WTC11 (cell line): ENCODE data around the gene RGS14. TPM values are rescaled to one million over a fixed set of nuclear protein-coding genes. Genes with fewer than 3 reads are reported as not detected.
A peak's percentile ranks its signal among the peaks of the same experiment; 100 is the strongest.

Source experiments
- AR ChIP-seq: fragments of 250-450 bp; sonication (Bioruptor Pico); IDR thresholded peaks from 2 replicates; pipeline ENCODE4 v1.9.0; 2021; ENCODE audit warnings: mild to moderate bottlenecking
- CBFB ChIP-seq: sonication (generic); formaldehyde crosslinking; IDR thresholded peaks from 2 replicates; pipeline ENCODE4 v1.8.1; 2022; ENCODE audit warnings: mild to moderate bottlenecking, low read depth, missing genetic modification reagents
- ETV6 ChIP-seq: sonication (generic); formaldehyde crosslinking; IDR thresholded peaks from 2 replicates; pipeline ENCODE4 v1.8.1; 2022; ENCODE audit warnings: mild to moderate bottlenecking, missing genetic modification reagents
- FOXJ3 ChIP-seq: sonication (generic); formaldehyde crosslinking; IDR thresholded peaks from 2 replicates; pipeline ENCODE4 v1.9.0; 2021; ENCODE audit warnings: missing genetic modification reagents, mild to moderate bottlenecking, borderline replicate concordance
- FOXK1 ChIP-seq: sonication (generic); formaldehyde crosslinking; IDR thresholded peaks from 2 replicates; pipeline ENCODE4 v1.8.0; 2022; ENCODE audit warnings: mild to moderate bottlenecking, moderate library complexity, missing genetic modification reagents
- FOXP4 ChIP-seq: sonication (generic); formaldehyde crosslinking; IDR thresholded peaks from 2 replicates; pipeline ENCODE4 v1.8.0; 2022; ENCODE audit warnings: mild to moderate bottlenecking, missing genetic modification reagents
- JUN ChIP-seq: sonication (generic); formaldehyde crosslinking; IDR thresholded peaks from 2 replicates; pipeline ENCODE4 v1.8.0; 2023; ENCODE audit warnings: mild to moderate bottlenecking, missing genetic modification reagents
- NFE2L1 ChIP-seq: sonication (generic); formaldehyde crosslinking; IDR thresholded peaks from 2 replicates; pipeline ENCODE4 v1.8.1; 2023; ENCODE audit warnings: missing genetic modification reagents
- SMAD3 ChIP-seq: sonication (generic); formaldehyde crosslinking; IDR thresholded peaks from 2 replicates; pipeline ENCODE4 v1.8.0; 2022; ENCODE audit warnings: missing genetic modification reagents, mild to moderate bottlenecking, borderline replicate concordance
- SOX15 ChIP-seq: fragments of 250-450 bp; sonication (Bioruptor Pico); IDR thresholded peaks from 2 replicates; pipeline ENCODE4 v1.9.0; 2021; ENCODE audit warnings: mild to moderate bottlenecking
- SP1 ChIP-seq: sonication (generic); formaldehyde crosslinking; conservative IDR thresholded peaks from 2 replicates; pipeline ENCODE4 v1.8.1; 2022; ENCODE audit warnings: missing genetic modification reagents
- TCF7 ChIP-seq: sonication (generic); formaldehyde crosslinking; IDR thresholded peaks from 2 replicates; pipeline ENCODE4 v1.8.0; 2022; ENCODE audit warnings: mild to moderate bottlenecking, low read depth, missing genetic modification reagents, moderate library complexity
- TEAD1 ChIP-seq: sonication (generic); formaldehyde crosslinking; IDR thresholded peaks from 2 replicates; pipeline ENCODE4 v1.8.0; 2022; ENCODE audit warnings: mild to moderate bottlenecking, missing genetic modification reagents
- TEAD4 ChIP-seq: sonication (generic); formaldehyde crosslinking; IDR thresholded peaks from 2 replicates; pipeline ENCODE4 v1.8.0; 2022; ENCODE audit warnings: mild to moderate bottlenecking, missing genetic modification reagents
- USF2 ChIP-seq: sonication (generic); formaldehyde crosslinking; IDR thresholded peaks from 2 replicates; pipeline ENCODE4 v1.8.1; 2023; ENCODE audit warnings: mild to moderate bottlenecking, missing genetic modification reagents, moderate library complexity
- ZBTB21 ChIP-seq: sonication (generic); formaldehyde crosslinking; IDR thresholded peaks from 2 replicates; pipeline ENCODE4 v1.8.1; 2023; ENCODE audit warnings: mild to moderate bottlenecking, missing genetic modification reagents, borderline replicate concordance
- ZMAT4 ChIP-seq: fragments of 250-450 bp; sonication (Bioruptor Pico); IDR thresholded peaks from 2 replicates; pipeline ENCODE4 v1.9.0; 2021; ENCODE audit warnings: mild to moderate bottlenecking
- ZNF138 ChIP-seq: sonication (generic); formaldehyde crosslinking; conservative IDR thresholded peaks from 2 replicates; pipeline ENCODE4 v1.8.1; 2022; ENCODE audit warnings: mild to moderate bottlenecking, moderate library complexity, missing genetic modification reagents
- ZNF232 ChIP-seq: sonication (generic); formaldehyde crosslinking; IDR thresholded peaks from 2 replicates; pipeline ENCODE4 v1.8.0; 2022; ENCODE audit warnings: mild to moderate bottlenecking, missing genetic modification reagents
- ZNF423 ChIP-seq: fragments of 250-450 bp; sonication (Bioruptor Pico); IDR thresholded peaks from 2 replicates; pipeline ENCODE4 v2.1.2; 2022; ENCODE audit warnings: mild to moderate bottlenecking, moderate library complexity
- total RNA-seq: library from RNA; stranded (reverse); gene quantifications from 3 replicates; pipeline ENCODE4 v1.2.3, GENCODE V29; 2021
- TF ChIP-seq, protein P1 (sequence below): fragments of 250-450 bp; sonication (Bioruptor Pico); IDR thresholded peaks from 2 replicates; pipeline ENCODE4 v1.8.0; 2021; ENCODE audit warnings: mild to moderate bottlenecking
- TF ChIP-seq, protein P2 (sequence below): sonication (generic); formaldehyde crosslinking; IDR thresholded peaks from 2 replicates; pipeline ENCODE4 v1.8.0; 2022; ENCODE audit warnings: mild to moderate bottlenecking, missing genetic modification reagents
- TF ChIP-seq, protein P3 (sequence below): sonication (generic); formaldehyde crosslinking; IDR thresholded peaks from 2 replicates; pipeline ENCODE4 v1.8.0; 2023; ENCODE audit warnings: missing genetic modification reagents, mild to moderate bottlenecking, borderline replicate concordance
- TF ChIP-seq, protein P4 (sequence below): sonication (generic); formaldehyde crosslinking; IDR thresholded peaks from 2 replicates; pipeline ENCODE4 v1.8.1; 2022; ENCODE audit warnings: mild to moderate bottlenecking, moderate library complexity, missing genetic modification reagents
- TF ChIP-seq, protein P5 (sequence below): sonication (generic); formaldehyde crosslinking; IDR thresholded peaks from 2 replicates; pipeline ENCODE4 v1.8.0; 2022; ENCODE audit warnings: mild to moderate bottlenecking, missing genetic modification reagents

The RGS14 gene
- total RNA-seq, 1 experiment from 2014 or later, result 74.6 TPM

DNA sequence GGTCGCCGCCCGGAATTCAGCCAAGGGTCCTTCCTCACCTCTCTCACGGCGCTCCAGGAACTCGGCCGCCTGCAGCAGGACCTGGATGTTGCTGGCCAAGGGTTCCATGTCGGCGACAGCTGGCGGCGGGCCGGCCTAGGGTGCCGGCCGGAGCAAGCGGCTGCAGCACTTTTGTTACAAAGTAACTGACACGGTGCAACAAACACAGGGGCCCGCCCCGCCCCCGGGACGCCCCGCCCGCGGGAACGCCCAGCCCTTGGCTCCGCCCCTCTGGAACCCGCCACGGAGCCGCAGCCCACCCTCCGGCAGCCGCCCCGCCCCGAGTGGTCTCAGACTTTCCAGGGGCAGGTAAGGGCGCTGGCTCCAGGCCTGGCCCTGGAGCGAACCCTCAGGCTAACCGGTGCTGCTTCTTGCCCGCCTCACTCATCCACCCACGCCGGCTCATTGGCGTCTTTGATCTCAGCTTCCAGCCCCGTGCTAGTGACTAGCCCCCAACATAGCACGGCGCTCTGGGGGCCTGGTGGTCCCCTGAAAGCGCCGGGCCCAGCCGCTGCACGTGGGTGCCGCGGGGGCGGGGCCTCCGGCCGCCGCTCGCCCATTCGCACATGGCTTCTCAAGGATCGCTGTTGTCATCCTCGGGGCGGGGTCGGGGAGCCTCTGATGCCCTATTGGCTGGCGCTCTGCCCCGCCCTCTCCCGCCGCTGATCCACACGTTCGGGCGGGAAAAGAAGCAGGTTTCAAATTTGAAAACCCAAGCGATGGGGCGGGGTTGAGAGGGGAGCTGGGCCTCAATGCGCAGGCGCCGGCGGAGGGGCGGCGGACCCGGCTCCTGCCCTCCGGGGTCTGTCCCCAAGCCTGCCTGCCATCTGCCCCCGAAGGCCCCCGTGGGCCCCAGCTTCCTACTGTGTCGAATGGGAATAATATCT is 45.7 kb upstream of the RGS14 start, which contains the start of gene MXD3 (continued):
- TF ChIP-seq, protein P1, sequence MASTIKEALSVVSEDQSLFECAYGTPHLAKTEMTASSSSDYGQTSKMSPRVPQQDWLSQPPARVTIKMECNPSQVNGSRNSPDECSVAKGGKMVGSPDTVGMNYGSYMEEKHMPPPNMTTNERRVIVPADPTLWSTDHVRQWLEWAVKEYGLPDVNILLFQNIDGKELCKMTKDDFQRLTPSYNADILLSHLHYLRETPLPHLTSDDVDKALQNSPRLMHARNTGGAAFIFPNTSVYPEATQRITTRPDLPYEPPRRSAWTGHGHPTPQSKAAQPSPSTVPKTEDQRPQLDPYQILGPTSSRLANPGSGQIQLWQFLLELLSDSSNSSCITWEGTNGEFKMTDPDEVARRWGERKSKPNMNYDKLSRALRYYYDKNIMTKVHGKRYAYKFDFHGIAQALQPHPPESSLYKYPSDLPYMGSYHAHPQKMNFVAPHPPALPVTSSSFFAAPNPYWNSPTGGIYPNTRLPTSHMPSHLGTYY (CRISPR knock-in tag), result no peak
- TF ChIP-seq ZNF423 (no peak), TCF7 (no peak), SMAD3 (CRISPR knock-in tag) (no peak; the same call in 1 of the 2 replicates), ZMAT4 (CRISPR knock-in tag) (no peak), ETV6 (CRISPR knock-in tag) (0 out of 2 replicates have a peak, but pooled peaks have one; percentile 59), JUN (CRISPR knock-in tag) (no peak), USF2 (CRISPR knock-in tag) (peak; percentile 79), SP1 (CRISPR knock-in tag) (peak; percentile 65; the same call in 1 of the 2 replicates), AR (CRISPR knock-in tag) (no peak), NFE2L1 (CRISPR knock-in tag) (no peak), FOXP4 (no peak; the same call in 1 of the 2 replicates), TEAD4 (CRISPR knock-in tag) (no peak), ZNF138 (CRISPR knock-in tag) (no peak), CBFB (CRISPR knock-in tag) (no peak), TEAD1 (CRISPR knock-in tag) (no peak; the same call in 1 of the 2 replicates), ZNF232 (CRISPR knock-in tag) (peak; percentile 89; the same call in 1 of the 2 replicates), FOXJ3 (no peak), FOXK1 (peak; percentile 96), ZBTB21 (CRISPR knock-in tag) (no peak), SOX15 (CRISPR knock-in tag) (no peak)
- TF ChIP-seq, protein P2, sequence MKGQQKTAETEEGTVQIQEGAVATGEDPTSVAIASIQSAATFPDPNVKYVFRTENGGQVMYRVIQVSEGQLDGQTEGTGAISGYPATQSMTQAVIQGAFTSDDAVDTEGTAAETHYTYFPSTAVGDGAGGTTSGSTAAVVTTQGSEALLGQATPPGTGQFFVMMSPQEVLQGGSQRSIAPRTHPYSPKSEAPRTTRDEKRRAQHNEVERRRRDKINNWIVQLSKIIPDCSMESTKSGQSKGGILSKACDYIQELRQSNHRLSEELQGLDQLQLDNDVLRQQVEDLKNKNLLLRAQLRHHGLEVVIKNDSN, result peak; percentile 82
- TF ChIP-seq, protein P3, sequence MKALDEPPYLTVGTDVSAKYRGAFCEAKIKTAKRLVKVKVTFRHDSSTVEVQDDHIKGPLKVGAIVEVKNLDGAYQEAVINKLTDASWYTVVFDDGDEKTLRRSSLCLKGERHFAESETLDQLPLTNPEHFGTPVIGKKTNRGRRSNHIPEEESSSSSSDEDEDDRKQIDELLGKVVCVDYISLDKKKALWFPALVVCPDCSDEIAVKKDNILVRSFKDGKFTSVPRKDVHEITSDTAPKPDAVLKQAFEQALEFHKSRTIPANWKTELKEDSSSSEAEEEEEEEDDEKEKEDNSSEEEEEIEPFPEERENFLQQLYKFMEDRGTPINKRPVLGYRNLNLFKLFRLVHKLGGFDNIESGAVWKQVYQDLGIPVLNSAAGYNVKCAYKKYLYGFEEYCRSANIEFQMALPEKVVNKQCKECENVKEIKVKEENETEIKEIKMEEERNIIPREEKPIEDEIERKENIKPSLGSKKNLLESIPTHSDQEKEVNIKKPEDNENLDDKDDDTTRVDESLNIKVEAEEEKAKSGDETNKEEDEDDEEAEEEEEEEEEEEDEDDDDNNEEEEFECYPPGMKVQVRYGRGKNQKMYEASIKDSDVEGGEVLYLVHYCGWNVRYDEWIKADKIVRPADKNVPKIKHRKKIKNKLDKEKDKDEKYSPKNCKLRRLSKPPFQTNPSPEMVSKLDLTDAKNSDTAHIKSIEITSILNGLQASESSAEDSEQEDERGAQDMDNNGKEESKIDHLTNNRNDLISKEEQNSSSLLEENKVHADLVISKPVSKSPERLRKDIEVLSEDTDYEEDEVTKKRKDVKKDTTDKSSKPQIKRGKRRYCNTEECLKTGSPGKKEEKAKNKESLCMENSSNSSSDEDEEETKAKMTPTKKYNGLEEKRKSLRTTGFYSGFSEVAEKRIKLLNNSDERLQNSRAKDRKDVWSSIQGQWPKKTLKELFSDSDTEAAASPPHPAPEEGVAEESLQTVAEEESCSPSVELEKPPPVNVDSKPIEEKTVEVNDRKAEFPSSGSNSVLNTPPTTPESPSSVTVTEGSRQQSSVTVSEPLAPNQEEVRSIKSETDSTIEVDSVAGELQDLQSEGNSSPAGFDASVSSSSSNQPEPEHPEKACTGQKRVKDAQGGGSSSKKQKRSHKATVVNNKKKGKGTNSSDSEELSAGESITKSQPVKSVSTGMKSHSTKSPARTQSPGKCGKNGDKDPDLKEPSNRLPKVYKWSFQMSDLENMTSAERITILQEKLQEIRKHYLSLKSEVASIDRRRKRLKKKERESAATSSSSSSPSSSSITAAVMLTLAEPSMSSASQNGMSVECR, result no peak
- TF ChIP-seq, protein P4, sequence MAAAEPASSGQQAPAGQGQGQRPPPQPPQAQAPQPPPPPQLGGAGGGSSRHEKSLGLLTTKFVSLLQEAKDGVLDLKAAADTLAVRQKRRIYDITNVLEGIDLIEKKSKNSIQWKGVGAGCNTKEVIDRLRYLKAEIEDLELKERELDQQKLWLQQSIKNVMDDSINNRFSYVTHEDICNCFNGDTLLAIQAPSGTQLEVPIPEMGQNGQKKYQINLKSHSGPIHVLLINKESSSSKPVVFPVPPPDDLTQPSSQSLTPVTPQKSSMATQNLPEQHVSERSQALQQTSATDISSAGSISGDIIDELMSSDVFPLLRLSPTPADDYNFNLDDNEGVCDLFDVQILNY (CRISPR knock-in tag), result peak; percentile 89
- TF ChIP-seq, protein P5, sequence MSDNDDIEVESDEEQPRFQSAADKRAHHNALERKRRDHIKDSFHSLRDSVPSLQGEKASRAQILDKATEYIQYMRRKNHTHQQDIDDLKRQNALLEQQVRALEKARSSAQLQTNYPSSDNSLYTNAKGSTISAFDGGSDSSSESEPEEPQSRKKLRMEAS, result peak; percentile 97
